GM12801 (cell line): Measurements from ENCODE around the gene CILP2.

ENCODE experiments used
- TF ChIP-seq, protein P1 (sequence below): IDR thresholded peaks from one replicate; pipeline ENCODE4 v1.5.1; 2011; ENCODE audit warnings: control low read depth; ENCODE audit not compliant: insufficient read length; ENCODE audit errors: extremely low read depth

CILP2 gene

DNA sequence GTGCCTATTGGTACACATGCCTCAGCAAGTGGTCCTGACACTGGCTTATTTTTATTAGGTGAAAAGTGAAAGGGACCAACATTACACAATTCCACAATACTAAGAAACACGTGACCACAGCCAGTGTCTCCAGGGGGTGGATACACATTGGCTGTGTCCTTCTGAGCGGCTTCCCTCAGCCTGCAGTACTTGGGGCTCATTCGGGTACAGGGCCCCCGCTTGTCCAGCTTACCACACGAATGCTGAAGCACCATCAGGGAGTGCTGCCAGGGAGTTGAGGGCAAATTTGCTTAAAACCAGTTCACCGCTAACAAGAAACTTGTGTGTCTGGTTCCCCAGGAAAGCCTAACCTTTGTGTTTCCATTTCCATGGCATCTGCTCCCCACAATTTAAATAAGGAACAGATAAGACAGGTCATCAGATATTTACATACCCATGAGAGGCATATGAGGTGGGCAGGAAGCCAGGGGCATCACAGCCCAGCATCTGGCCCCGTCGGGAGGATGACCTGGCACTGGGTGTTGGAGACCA is 57.2 kb downstream of the CILP2 start:
- TF ChIP-seq, protein P1, sequence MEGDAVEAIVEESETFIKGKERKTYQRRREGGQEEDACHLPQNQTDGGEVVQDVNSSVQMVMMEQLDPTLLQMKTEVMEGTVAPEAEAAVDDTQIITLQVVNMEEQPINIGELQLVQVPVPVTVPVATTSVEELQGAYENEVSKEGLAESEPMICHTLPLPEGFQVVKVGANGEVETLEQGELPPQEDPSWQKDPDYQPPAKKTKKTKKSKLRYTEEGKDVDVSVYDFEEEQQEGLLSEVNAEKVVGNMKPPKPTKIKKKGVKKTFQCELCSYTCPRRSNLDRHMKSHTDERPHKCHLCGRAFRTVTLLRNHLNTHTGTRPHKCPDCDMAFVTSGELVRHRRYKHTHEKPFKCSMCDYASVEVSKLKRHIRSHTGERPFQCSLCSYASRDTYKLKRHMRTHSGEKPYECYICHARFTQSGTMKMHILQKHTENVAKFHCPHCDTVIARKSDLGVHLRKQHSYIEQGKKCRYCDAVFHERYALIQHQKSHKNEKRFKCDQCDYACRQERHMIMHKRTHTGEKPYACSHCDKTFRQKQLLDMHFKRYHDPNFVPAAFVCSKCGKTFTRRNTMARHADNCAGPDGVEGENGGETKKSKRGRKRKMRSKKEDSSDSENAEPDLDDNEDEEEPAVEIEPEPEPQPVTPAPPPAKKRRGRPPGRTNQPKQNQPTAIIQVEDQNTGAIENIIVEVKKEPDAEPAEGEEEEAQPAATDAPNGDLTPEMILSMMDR, result no peak
